ENCODE results near the gene ACAA2. TPM values are rescaled to one million over a fixed set of nuclear protein-coding genes. Genes with fewer than 3 reads are reported as not detected.

The ACAA2 gene
- total and polyA plus RNA-seq, 3 experiments from 2014 or later: 72.2 to 100 (median 72.4) TPM

DNA sequence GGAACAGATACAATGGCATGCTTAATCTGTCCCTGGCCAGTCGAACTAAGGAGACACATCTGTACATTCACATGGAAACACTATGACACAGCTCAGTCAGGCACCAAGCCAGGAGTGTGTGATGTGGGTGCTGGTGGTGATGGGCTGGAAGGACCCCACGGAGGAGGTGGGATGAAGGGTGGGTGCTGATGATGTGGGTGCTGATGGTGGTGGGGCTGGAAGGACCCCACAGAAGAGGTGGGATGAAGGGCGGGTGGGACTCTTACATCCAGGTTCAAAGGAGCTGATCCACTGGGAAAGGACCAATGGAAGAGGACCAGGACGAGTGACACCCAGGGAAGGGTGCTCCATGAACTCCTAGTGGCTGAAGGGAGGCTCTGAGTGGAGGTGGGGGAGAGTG lies 34.8 kb upstream of the ACAA2 start:
- Mint-ChIP-seq H3K36me3 (no peaks in the 10 kb centered on the region), H3K4me1 (peaks cover 0 to 3% (median 0%) of the 10 kb centered on the region in 3 donors), H3K27ac (peak overlapping the region in 2 of 8 donors; percentile 72 to 73), H3K27me3 (peaks cover 12 to 25% of the 10 kb centered on the region in 2 donors), H3K4me3 (no peak overlapping the region), H3K9me3 (no peaks in the 10 kb centered on the region)
- Histone ChIP-seq H3K36me3 (ENCODE audit: insufficient read depth, low read length) (no peaks in the 10 kb centered on the region), H3K4me3 (ENCODE audit: low read length) (no peak overlapping the region), H3K27me3 (ENCODE audit: insufficient read depth, low read length, poor library complexity, severe bottlenecking) (no peaks in the 10 kb centered on the region), H3K4me1 (ENCODE audit: insufficient read depth, low read length) (no peaks in the 10 kb centered on the region), H3K27ac (ENCODE audit: low read depth, low read length) (no peak overlapping the region), H3K9me3 (ENCODE audit: low read length) (no peaks in the 10 kb centered on the region)
- ChIA-PET POLR2A (no interaction called here), CTCF (interaction anchor here (1.7 kb wide), 1 partner anchor 338 kb away, joined by 4 read pairs; no protein-coding TSS in a partner anchor)
- DNase-seq: no peak

DNA sequence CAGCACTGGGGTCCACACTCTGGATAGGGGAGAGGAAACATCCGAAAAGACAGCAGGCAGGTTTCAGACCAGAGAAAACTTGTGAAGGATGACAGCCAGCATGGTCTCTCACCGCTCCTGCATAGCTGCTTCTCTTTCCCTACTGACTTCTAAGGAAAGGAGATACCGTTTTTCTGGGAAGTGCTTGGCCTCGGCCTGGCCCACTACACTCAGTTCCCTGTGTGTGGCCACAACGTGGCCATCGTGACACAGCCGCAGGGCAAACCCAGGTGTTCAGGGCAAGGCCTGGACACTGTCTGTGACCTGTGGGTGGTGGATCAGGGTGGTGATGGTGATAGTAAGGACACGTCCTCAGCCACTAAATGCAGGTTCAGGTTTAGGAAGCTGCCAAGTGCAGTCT lies 34.2 kb upstream of the ACAA2 start:
- Mint-ChIP-seq H3K4me1 (peaks cover 0 to 4% (median 0%) of the 10 kb centered on the region in 3 donors), H3K27ac (peak overlapping the region in 1 of 8 donors; percentile 73), H3K4me3 (no peak overlapping the region), H3K36me3 (no peaks in the 10 kb centered on the region), H3K27me3 (peaks cover 12 to 25% of the 10 kb centered on the region in 2 donors), H3K9me3 (no peaks in the 10 kb centered on the region)
- DNase-seq: no peak
- no peaks in the 10 kb centered on the region for H3K9me3 ChIP-seq (ENCODE audit: low read length)
- H3K27ac ChIP-seq (ENCODE audit: low read depth, low read length): no peak overlapping the region
- H3K36me3 ChIP-seq (ENCODE audit: insufficient read depth, low read length): no peaks in the 10 kb centered on the region
- POLR2A ChIA-PET: no interaction called here
- H3K27me3 ChIP-seq (ENCODE audit: insufficient read depth, low read length, poor library complexity, severe bottlenecking): no peaks in the 10 kb centered on the region
- no peaks in the 10 kb centered on the region for H3K4me1 ChIP-seq (ENCODE audit: insufficient read depth, low read length)
- CTCF ChIA-PET: interaction anchor here (1.7 kb wide), 1 partner anchor 337 kb away, joined by 4 read pairs; no protein-coding TSS in a partner anchor
- no peak overlapping the region for H3K4me3 ChIP-seq (ENCODE audit: low read length)

DNA sequence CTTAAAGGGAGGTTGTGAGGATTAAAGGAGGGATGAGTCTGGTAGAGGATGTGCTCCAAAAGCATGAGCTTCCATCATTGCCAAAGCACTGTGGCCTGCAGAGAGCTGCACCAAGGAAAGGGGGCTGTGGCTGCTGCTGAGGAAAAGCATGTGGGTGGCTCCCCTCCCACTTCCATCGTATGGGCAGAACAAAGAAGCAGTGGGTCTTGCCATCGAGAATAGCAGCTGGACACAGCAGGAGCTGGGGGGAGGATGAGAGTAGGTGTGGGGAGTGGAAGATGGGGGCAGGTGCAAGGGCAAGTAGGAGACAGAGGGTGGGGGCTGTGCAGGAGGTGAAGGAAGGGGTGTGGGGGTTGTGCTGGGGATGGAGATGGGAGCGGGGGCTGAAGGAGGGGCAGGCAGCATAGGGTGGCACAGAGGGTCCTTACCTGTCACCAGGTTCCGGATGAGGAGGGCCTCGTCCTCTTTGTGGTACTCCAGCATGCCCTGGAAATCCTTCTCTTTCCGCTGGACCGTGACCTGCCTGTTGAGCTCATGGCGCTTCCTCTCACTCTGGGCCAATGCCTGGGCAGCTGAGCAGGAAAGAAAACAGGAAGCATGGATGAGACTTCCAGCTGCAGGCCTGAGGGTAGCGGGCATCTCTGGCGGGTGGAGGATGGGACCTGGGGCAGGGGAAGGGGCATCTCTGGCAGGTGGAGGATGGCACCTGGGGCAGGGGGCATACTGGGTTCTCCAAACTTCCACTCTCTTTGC lies 33.6 kb upstream of the ACAA2 start:
- Mint-ChIP-seq H3K27me3 (peaks cover 12 to 25% of the 10 kb centered on the region in 2 donors), H3K4me1 (peaks cover 0 to 4% (median 0%) of the 10 kb centered on the region in 3 donors), H3K27ac (no peak overlapping the region), H3K36me3 (no peaks in the 10 kb centered on the region), H3K4me3 (no peak overlapping the region), H3K9me3 (no peaks in the 10 kb centered on the region)
- POLR2A ChIA-PET: no interaction called here
- Histone ChIP-seq H3K9me3 (ENCODE audit: low read length) (no peaks in the 10 kb centered on the region), H3K27me3 (ENCODE audit: insufficient read depth, low read length, poor library complexity, severe bottlenecking) (no peaks in the 10 kb centered on the region), H3K36me3 (ENCODE audit: insufficient read depth, low read length) (no peaks in the 10 kb centered on the region), H3K4me3 (ENCODE audit: low read length) (no peak overlapping the region), H3K27ac (ENCODE audit: low read depth, low read length) (no peak overlapping the region), H3K4me1 (ENCODE audit: insufficient read depth, low read length) (no peaks in the 10 kb centered on the region)
- no peak for DNase-seq
- CTCF ChIA-PET: interaction anchor here (1.7 kb wide), 1 partner anchor 336 kb away, joined by 4 read pairs; no protein-coding TSS in a partner anchor

DNA sequence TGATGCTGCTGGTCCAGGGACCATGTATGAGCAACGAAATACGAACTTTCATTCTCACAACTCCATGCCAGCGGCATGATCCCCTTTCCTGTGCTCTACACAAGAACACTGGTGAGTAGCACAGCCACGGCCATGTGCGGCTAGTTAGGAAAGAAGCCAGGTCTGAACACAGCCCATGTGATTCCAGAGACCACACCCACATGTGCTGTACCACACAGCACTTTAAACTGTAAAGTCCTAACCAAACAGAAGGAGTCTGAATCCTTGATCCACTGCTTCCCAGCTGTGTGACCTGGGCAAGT lies 33.0 kb upstream of the ACAA2 start:
- no peak for DNase-seq
- Mint-ChIP-seq H3K27me3 (peaks cover 12 to 25% of the 10 kb centered on the region in 2 donors), H3K4me3 (no peak overlapping the region), H3K4me1 (peaks cover 0 to 4% (median 0%) of the 10 kb centered on the region in 3 donors), H3K36me3 (no peaks in the 10 kb centered on the region), H3K9me3 (no peaks in the 10 kb centered on the region), H3K27ac (peak overlapping the region in 1 of 8 donors; percentile 58)
- H3K27me3 ChIP-seq (ENCODE audit: insufficient read depth, low read length, poor library complexity, severe bottlenecking): no peaks in the 10 kb centered on the region
- POLR2A ChIA-PET: no interaction called here
- no peak overlapping the region for H3K4me3 ChIP-seq (ENCODE audit: low read length)
- H3K4me1 ChIP-seq (ENCODE audit: insufficient read depth, low read length): no peaks in the 10 kb centered on the region
- CTCF ChIA-PET: no interaction called here
- H3K27ac ChIP-seq (ENCODE audit: low read depth, low read length): no peak overlapping the region
- no peaks in the 10 kb centered on the region for H3K36me3 ChIP-seq (ENCODE audit: insufficient read depth, low read length)
- H3K9me3 ChIP-seq (ENCODE audit: low read length): no peaks in the 10 kb centered on the region

DNA sequence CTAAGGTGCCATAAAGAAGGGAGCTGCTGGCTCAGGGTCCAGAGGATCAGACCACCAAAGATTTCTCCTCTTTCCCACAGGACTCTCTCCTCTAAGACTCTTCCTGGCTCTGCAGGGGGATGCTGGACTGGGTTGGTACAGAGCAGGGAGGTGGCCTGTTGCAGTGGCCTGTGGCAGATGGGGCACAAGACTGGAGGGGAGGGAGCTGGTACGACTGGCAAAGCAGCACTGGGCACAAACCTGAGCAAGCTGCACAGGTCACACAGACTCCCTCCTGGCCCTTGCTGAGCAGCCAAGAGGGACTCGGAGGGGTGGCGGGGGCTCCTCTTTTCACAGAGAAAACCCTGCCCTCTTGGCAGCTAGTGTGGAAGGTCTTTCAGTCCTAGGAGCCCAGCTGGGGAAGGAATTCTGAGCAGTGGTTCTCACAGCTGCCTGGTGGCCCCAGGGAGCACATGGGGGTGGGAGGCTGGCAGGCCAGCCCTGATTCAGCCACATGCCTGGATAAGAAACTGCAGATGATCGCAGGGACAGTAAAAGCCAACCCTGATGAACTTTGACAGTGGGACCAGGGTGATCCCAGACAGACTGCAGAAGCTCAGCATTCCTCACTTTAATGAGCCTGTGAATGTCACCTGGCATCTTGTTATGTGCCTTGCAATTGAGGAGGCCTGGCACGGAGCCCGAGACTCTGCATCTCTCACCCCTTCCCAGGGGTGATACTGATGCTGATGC lies 32.5 kb upstream of the ACAA2 start:
- CTCF ChIA-PET: no interaction called here
- Histone ChIP-seq H3K4me3 (ENCODE audit: low read length) (no peak overlapping the region), H3K27ac (ENCODE audit: low read depth, low read length) (no peak overlapping the region), H3K4me1 (ENCODE audit: insufficient read depth, low read length) (no peaks in the 10 kb centered on the region), H3K9me3 (ENCODE audit: low read length) (no peaks in the 10 kb centered on the region), H3K27me3 (ENCODE audit: insufficient read depth, low read length, poor library complexity, severe bottlenecking) (no peaks in the 10 kb centered on the region), H3K36me3 (ENCODE audit: insufficient read depth, low read length) (no peaks in the 10 kb centered on the region)
- Mint-ChIP-seq H3K9me3 (no peaks in the 10 kb centered on the region), H3K4me3 (no peak overlapping the region), H3K27me3 (peaks cover 12 to 23% of the 10 kb centered on the region in 2 donors), H3K27ac (peak overlapping the region in 1 of 8 donors; percentile 79), H3K36me3 (no peaks in the 10 kb centered on the region), H3K4me1 (peaks cover 0 to 4% (median 0%) of the 10 kb centered on the region in 3 donors)
- POLR2A ChIA-PET: no interaction called here
- no peak for DNase-seq

DNA sequence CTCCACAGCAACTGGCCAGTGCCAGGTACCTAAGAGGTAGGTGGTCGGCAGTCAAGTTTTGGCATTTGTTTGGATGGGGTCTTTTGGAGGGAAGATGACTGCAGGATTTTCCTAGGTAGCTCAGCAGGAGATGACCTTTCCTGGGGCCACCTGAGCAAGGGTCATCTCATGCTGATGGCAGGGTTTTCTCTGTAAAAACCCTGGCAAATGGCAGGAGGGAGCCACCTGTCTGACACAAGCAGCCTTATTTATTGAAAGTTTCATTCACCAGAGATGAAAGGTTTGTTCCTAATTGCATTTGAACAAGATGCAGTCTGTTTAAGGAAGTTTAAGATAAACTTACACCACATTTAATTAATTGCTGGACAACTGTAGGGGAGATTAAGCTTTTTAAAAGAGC lies 31.6 kb upstream of the ACAA2 start:
- POLR2A ChIA-PET: no interaction called here
- no peak overlapping the region for H3K4me3 ChIP-seq (ENCODE audit: low read length)

DNA sequence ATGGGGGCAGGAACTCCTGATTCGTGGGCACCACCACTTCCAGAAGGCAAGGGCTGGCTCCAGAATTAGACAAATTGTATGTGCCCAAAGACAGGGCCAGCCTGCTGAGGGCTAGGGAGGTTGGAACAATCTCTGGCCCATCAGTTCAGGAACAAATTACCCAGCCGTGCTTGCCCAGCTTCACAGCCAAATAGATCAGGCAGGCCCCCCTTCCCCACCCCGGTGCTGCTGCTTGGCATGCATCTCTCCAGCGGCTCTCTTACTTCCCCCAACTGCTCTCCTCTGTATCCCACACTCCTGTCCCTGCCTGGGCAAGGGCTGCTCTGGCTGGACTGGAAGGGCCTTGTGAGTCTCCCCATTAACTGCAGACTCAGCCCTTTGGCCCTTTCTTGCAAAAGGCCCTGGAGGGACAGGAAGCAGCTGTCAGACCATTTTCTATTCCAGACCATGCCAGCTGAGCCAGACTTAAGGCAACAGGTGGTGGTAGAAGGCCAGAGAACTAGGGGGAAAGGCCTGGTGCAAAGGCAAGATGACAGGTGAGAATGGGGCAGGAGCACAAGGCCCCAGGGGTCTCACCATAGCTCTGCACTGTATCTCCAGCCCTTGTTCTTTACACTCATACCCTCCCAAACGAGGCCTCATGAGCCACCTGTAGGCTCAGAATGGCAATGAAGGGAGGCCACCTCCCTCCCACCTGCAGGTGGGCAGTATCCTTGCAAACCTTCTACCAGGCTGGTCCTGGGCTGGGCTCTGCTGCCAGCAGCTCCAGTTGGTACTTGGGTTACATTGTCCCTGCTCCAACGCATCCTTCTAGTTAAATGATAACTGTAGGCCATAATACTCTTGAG lies 30.7 kb upstream of the ACAA2 start:
- no peak for DNase-seq
- Histone ChIP-seq H3K4me3 (ENCODE audit: low read length) (no peak overlapping the region), H3K9me3 (ENCODE audit: low read length) (no peaks in the 10 kb centered on the region), H3K4me1 (ENCODE audit: insufficient read depth, low read length) (no peaks in the 10 kb centered on the region), H3K36me3 (ENCODE audit: insufficient read depth, low read length) (no peaks in the 10 kb centered on the region), H3K27ac (ENCODE audit: low read depth, low read length) (no peak overlapping the region), H3K27me3 (ENCODE audit: insufficient read depth, low read length, poor library complexity, severe bottlenecking) (no peaks in the 10 kb centered on the region)
- POLR2A ChIA-PET: no interaction called here
- CTCF ChIA-PET: no interaction called here
- peaks cover 10 to 15% of the 10 kb centered on the region in 2 donors for H3K27me3 Mint-ChIP-seq
- H3K4me3 Mint-ChIP-seq: no peak overlapping the region
- no peaks in the 10 kb centered on the region for H3K36me3 Mint-ChIP-seq
- H3K27ac Mint-ChIP-seq: peak overlapping the region in 1 of 8 donors; percentile 26
- peaks cover 0 to 4% (median 0%) of the 10 kb centered on the region in 3 donors for H3K4me1 Mint-ChIP-seq
- no peaks in the 10 kb centered on the region for H3K9me3 Mint-ChIP-seq

More for the DNA sequence above, 31.6 kb upstream of the ACAA2 start:
- no peak overlapping the region for H3K27ac ChIP-seq (ENCODE audit: low read depth, low read length)
- Mint-ChIP-seq H3K27ac (no peak overlapping the region), H3K4me3 (no peak overlapping the region), H3K36me3 (no peaks in the 10 kb centered on the region), H3K9me3 (no peaks in the 10 kb centered on the region), H3K4me1 (peaks cover 0 to 4% (median 0%) of the 10 kb centered on the region in 3 donors), H3K27me3 (peaks cover 12 to 18% of the 10 kb centered on the region in 2 donors)
- H3K9me3 ChIP-seq (ENCODE audit: low read length): no peaks in the 10 kb centered on the region
- CTCF ChIA-PET: no interaction called here
- no peak for DNase-seq
- no peaks in the 10 kb centered on the region for H3K27me3 ChIP-seq (ENCODE audit: insufficient read depth, low read length, poor library complexity, severe bottlenecking)
- H3K4me1 ChIP-seq (ENCODE audit: insufficient read depth, low read length): no peaks in the 10 kb centered on the region
- no peaks in the 10 kb centered on the region for H3K36me3 ChIP-seq (ENCODE audit: insufficient read depth, low read length)

DNA sequence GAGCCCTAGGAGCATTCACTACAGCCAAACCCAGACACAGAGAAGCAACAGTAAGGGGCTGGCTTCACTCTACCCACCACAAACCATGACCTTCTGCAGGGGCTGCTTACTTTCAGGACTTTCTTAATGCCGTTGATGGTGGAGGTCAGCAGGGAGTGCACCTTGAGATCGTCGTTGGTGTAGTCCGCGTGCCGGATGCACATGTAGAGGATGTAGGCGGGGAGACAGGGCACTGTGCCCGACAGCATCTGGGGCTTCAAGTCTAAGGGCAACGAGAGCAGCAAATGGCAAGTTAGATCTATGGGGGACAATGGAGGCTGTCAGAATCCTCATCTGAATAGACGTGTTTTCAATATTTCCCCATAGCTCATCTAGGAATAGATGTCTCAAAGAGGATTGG lies 29.8 kb upstream of the ACAA2 start:
- Mint-ChIP-seq H3K36me3 (no peaks in the 10 kb centered on the region), H3K9me3 (no peaks in the 10 kb centered on the region), H3K4me3 (no peak overlapping the region), H3K4me1 (peaks cover 0 to 6% (median 4%) of the 10 kb centered on the region in 3 donors), H3K27ac (peak overlapping the region in 2 of 8 donors; percentile 61), H3K27me3 (peaks cover 2 to 7% of the 10 kb centered on the region in 2 donors)
- H3K27ac ChIP-seq (ENCODE audit: low read depth, low read length): no peak overlapping the region
- H3K4me3 ChIP-seq (ENCODE audit: low read length): no peak overlapping the region
- no peaks in the 10 kb centered on the region for H3K9me3 ChIP-seq (ENCODE audit: low read length)
- DNase-seq: no peak
- CTCF ChIA-PET: no interaction called here
- H3K27me3 ChIP-seq (ENCODE audit: insufficient read depth, low read length, poor library complexity, severe bottlenecking): no peaks in the 10 kb centered on the region
- no peaks in the 10 kb centered on the region for H3K36me3 ChIP-seq (ENCODE audit: insufficient read depth, low read length)
- POLR2A ChIA-PET: no interaction called here
- H3K4me1 ChIP-seq (ENCODE audit: insufficient read depth, low read length): no peaks in the 10 kb centered on the region
